ENCODE data around the gene NXNL2.
A peak's percentile ranks its signal among the peaks of the same experiment; 100 is the strongest.

Gene NXNL2

GRCh38 chr9:88535226-88536022, 446 bp downstream of the NXNL2 start:
- no peak for DNase-seq (ENCODE audit: low read depth)
- H3K4me3 ChIP-seq (ENCODE audit: low read depth, low read length): no peak overlapping the region
- no peak for TF ChIP-seq MAX (IDR thresholded peaks at IDR 0.05; ENCODE audit: low read depth, low read length)
- no peak for TF ChIP-seq POLR2A (IDR thresholded peaks at IDR 0.05; ENCODE audit: extremely low read depth, insufficient read length)
- no peak for TF ChIP-seq MYC (IDR thresholded peaks at IDR 0.05; ENCODE audit: low read depth, low read length)
- no peak for TF ChIP-seq CTCF (IDR thresholded peaks at IDR 0.05; ENCODE audit: low read depth, low read length)

GRCh38 chr9:88536023-88536324, 996 bp downstream of the NXNL2 start:
- DNase-seq (ENCODE audit: low read depth): no peak
- H3K4me3 ChIP-seq (ENCODE audit: low read depth, low read length): no peak overlapping the region
- TF ChIP-seq MAX (IDR thresholded peaks at IDR 0.05; ENCODE audit: low read depth, low read length) (no peak), POLR2A (IDR thresholded peaks at IDR 0.05; ENCODE audit: extremely low read depth, insufficient read length) (no peak), CTCF (IDR thresholded peaks at IDR 0.05; ENCODE audit: low read depth, low read length) (no peak), MYC (IDR thresholded peaks at IDR 0.05; ENCODE audit: low read depth, low read length) (no peak)

GRCh38 chr9:88536951-88537760, 2.2 kb downstream of the NXNL2 start:
- H3K4me3 ChIP-seq (ENCODE audit: low read depth, low read length): no peak overlapping the region
- no peak for TF ChIP-seq CTCF (IDR thresholded peaks at IDR 0.05; ENCODE audit: low read depth, low read length)
- TF ChIP-seq MAX (IDR thresholded peaks at IDR 0.05; ENCODE audit: low read depth, low read length): no peak
- TF ChIP-seq MYC (IDR thresholded peaks at IDR 0.05; ENCODE audit: low read depth, low read length): no peak
- TF ChIP-seq POLR2A (IDR thresholded peaks at IDR 0.05; ENCODE audit: extremely low read depth, insufficient read length): no peak
- DNase-seq (ENCODE audit: low read depth): no peak

DNA sequence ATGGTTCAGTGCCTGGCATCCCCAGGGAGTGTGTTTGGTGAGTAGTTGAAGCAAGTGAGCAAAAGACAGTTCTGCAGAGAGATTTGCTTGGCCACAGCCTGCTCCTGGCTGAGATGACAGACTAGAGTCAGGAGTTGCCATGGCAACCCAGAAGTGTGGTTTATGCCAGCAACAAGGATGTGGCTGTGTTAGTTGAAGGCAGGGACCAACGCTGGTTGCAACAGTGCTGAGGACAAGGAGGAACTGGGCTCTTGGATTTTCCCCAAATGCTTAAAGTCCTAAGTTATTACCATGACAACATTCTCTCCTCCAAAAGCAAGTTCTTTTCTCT, 2.7 kb downstream of the NXNL2 start:
- DNase-seq (ENCODE audit: low read depth): peak; percentile 86
- TF ChIP-seq MYC (IDR thresholded peaks at IDR 0.05; ENCODE audit: low read depth, low read length) (no peak), CTCF (IDR thresholded peaks at IDR 0.05; ENCODE audit: low read depth, low read length) (no peak), POLR2A (IDR thresholded peaks at IDR 0.05; ENCODE audit: extremely low read depth, insufficient read length) (no peak), MAX (IDR thresholded peaks at IDR 0.05; ENCODE audit: low read depth, low read length) (no peak)
- H3K4me3 ChIP-seq (ENCODE audit: low read depth, low read length): no peak overlapping the region

GRCh38 chr9:88538311-88539085, 3.5 kb downstream of the NXNL2 start:
- no peak for DNase-seq (ENCODE audit: low read depth)
- TF ChIP-seq MYC (IDR thresholded peaks at IDR 0.05; ENCODE audit: low read depth, low read length): no peak
- no peak for TF ChIP-seq MAX (IDR thresholded peaks at IDR 0.05; ENCODE audit: low read depth, low read length)
- TF ChIP-seq CTCF (IDR thresholded peaks at IDR 0.05; ENCODE audit: low read depth, low read length): no peak
- no peak for TF ChIP-seq POLR2A (IDR thresholded peaks at IDR 0.05; ENCODE audit: extremely low read depth, insufficient read length)
- no peak overlapping the region for H3K4me3 ChIP-seq (ENCODE audit: low read depth, low read length)

Measured in NB4 (cell line).